HG03354 (cell line): ENCODE data around the gene WWOX.

Experiments used
- ATAC-seq: cut with Tn5 transposase; IDR thresholded peaks from one replicate; pipeline ENCODE4 v1.9.1; 2021; ENCODE audit warnings: mild to moderate bottlenecking; ENCODE audit not compliant: unreplicated experiment, poor library complexity, severe bottlenecking

The WWOX gene

DNA sequence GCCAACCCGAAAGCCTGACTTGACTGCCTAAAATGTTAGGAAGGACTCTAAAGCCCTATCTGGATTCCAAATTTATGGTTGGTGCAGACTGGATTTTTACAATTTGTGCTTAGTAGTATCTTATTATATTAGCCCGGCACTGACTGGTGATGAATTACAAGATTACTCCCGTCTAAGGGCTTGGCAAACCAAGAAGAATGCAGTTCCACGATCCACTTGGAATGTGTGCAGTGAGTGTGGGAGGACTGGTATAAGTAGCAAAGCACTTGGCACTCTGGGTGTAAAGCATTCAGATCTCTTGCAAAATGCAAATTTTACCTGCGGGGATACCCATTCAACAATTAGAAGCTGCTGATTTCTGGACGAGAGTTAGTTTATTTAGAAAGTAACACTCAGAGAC, 961.7 kb downstream of the WWOX start:
- ATAC-seq = no peak

DNA sequence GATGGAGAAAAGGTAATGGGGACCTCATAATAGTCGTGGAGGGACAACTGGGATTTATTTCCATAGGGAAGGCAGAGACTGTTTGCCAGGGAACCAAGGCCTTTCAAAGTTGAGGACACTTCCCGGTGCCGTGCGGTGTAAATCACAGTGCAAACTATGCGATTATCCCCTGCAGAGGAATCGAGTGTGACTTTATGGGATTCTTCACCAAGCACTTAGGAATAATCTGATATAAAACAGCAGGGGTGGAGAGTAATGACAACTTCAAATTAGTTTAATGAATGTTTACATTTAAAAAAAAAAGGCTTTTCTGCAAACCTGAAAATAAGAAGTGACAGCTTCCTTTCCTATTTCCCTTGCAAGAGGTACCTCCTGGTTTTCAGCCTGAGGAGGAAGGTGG, 962.9 kb downstream of the WWOX start:
- ATAC-seq = no peak

DNA sequence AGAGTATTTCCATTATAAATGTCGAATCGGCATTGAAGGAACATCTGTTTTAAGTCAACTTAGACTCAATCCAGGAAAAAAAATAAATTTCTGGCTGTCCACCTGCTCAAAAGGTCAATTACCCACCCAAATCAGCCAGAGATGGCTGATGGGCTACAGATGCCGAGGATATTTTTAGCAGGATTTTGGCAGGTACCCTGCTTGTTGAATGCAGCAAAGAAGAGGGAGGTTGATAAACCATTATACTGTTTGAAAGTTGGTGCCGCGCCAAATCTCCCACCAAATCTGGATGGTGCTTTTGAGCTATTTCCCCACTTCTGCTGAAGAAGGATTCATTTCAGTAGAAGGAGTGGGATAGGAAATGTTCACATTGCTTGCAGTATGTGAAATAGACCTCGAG, 963.4 kb downstream of the WWOX start:
- ATAC-seq = no peak

DNA sequence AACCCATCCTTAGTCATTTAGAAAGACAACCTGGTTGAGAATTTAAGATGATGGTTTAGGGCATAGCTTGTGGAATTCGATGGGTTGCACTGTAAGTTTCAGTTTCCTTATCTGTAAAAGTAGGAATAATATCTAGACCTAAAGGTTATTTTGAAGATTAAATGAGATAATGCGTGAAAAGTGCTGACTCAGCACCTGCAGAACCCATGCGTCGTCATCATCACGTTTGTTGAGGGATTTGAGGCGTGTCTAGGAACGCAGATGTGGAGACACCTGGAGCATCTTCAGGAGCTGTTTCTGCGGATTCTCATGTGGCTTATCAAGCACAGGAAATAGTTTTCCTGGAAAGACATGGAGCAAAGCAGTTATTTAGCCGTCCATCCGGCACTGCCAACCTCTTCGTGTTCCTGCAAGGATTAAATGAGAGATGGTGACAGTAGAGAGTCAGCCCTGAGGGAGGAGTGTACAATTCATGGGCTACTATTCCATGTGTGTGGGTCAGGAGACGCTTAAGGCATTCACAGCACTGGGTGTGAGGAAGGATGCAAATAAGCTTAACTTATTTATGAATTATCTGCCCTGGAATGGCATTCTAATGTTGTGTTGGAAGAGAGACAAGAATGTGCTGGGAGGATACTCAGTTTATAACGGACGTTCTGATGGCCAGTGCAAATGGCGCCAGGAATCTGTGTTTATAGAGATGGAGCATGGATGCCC, 965.0 kb downstream of the WWOX start:
- no peak for ATAC-seq

DNA sequence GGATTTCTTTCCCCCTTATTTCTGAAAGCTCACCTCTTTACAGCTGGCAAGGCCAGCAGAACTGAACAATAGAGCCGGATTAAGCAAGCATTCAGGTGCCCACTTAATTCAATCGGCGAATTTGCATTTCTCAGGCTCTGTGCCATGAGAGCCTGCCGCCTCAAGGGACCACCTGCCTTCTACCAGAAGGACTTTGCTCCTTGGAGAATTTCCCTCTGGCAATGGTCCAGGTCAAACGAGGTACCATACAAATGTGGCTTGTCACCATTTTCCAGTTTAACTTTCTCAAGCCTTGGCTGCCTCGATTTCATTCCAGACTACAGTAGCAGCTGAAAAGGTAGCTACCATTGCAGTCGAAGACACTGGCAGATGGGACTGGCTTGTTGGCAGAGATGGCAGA, 967.1 kb downstream of the WWOX start:
- ATAC-seq = no peak

DNA sequence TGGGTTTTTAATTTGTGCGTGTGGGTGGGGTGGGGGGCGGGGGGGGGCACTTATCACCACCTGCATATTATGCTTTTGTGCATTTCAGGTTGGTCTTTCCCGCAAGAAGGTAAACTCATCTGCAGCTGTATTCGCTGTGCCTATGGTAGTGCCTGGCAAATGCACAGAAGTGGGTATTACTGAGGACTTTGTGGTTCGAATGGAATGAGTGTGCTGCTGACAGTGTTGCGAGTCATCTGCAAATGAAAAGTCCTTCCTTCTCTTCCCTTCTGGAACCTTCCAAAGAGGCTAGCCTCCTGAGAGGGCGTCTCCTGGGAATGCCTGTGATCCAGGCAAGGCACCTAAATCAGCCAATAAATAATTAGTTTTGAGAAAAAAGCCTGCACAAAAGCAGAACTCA, 968.1 kb downstream of the WWOX start:
- no peak for ATAC-seq

DNA sequence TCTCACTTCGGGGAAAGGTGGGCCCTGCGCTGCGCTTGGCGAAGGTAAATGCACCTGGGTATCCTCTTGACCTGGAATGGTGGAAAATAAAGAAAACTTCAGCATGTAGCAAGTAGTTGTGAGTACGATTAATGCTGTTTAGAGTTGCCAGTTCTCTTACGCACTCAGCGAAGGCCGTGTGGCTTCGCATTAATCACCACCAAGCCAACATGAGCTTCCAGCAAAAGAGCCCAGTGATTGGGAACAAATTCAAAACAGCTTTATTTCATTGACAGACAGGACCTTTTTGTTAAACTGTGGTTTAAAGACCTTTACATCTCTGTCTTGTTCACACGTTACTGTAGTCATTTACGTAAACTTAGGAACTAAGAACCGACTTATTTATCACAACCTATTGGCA, 969.7 kb downstream of the WWOX start:
- ATAC-seq = no peak

DNA sequence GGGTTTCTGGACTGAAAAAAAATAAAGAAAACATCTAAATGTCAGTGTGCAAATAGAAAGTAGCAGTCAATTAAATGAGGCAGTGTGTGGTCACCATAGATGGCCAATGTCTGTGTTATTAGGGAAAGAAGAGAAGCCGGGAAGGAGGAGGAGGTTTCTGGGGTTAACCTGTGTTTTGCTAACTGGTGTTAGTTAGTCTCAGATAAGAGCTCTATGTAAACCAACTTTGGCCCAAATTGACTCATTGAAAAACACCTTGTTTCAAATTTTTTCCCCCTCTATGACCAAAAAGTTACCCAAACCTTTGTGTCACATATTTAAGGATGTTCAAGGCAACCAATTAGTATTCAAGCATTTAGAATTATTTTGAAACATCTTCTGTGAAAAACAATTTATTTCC, 970.2 kb downstream of the WWOX start:
- ATAC-seq = no peak

DNA sequence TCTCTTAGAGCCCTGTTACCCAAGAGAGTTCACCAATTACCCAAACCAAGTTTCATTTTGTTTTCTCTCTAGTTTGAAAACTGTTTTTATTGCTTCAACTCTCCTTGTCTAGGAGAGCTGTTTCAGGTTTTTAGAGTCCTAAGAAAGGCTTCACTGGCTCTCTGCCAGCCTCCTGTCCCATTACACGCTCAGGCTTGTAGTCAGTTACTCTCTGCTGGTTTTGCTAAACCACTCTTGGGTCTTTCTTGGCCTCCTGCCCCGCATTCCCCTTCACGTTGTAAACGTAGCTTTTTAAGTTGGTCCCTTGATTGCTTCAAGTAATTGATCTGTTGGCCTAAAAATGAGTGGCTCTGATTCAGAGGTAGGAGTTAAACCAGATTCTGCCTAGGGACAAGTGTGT, 972.0 kb downstream of the WWOX start:
- no peak for ATAC-seq

DNA sequence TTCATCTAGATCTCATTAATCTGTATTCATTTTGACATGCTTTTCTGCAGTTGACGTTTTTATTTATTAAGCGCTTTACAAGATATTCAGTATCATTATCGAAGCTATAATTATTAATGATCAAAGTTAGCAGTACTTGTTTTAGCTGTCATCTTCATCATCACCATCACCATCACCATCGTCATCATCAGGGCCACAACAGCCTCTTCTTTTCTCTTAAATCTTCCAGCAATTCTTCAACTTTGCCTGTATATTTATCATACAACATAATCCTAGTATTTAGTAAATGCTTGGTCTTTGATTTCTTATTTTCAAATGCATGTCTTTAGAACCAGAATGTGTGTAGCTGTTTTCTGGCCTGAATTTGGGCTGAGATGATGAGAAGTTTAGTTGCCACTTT, 973.1 kb downstream of the WWOX start:
- ATAC-seq = no peak

DNA sequence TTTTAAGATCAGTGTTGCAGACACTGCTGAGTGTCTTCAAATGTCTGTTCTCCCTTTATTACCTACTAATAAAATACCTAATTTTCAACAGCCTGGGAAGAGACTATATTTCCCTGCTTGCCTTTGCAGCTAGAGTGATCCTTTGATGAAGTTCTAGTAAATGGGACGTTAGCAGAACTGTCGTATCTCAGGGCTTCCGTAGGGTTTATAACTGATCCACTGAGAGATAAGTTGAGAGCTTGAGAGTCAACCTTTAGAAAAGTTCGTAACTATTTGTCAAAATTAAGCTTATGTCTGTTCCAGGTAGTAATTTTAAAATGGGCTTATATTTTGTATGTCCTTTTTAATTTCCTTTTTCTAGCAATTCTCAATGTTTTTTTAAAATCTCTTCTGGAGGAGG, 974.1 kb downstream of the WWOX start:
- no peak for ATAC-seq

DNA sequence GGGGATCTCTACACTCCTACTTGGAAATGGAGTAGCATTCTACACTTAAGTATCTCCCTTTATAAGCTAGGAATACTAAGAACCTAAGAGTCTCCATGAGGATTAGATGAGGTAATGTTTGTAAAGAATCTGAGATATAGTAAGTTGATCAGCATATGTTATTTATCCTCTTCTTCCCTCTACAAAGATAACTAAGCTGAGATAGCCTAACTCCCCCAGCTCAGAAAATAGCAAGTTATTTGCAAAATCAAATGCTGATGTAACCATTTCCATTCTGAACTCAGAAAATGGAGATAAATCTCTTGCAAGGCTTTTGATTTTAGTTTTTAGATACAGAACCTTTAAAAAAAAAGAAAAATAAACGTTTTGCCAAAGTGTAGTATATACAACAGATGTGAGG, 975.1 kb downstream of the WWOX start:
- no peak for ATAC-seq

DNA sequence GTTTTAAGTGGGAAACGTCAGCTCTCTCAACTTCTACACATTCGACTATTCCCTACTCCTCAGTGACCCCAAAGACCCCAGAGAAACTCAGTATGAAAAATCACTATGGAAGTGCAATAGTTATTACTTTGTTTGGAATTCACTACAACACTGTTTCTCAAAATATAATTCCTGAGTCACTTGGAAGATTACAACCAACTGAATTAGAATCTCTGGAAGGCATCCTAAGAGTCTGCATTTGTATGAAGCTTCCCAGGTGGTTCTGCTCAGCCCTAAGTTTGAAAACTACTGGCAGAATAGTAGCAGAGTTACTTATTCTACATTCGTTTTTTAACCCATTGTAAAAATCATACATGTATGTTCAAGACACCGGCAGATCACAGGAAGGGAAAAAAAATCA, 975.5 kb downstream of the WWOX start:
- ATAC-seq = no peak

DNA sequence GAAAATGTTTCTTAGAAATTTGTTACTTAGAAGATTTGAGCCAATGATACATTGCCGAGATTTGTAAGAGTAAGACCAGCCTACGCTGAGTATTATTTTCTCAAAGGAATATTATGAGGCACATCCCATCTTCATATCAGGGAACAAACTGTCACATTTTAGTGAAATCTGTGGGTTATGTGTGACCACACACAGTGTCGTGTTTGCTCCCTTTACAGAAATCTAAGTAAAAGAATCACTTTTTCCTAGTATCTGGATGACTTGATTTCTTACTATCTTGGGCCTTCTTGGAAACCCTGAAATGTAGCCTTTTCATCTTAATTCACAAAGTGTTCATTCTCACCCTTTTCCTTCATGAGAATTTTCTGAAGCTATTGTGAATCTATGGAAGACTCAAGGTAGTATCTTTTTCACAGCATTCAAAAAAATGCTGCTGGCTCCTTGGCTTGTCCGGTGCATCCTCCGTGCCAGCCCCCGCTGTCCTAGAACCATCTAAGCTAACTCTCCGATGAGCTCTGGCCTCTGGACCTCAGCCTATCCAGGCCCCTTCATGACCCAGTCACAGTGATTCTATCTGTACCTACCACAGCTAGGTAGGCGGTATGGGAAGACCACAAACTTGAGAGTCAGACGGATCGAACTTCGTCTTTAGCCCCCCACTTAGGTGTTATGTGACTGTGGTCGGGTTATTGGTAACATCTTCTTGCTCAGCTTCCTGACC, 976.8 kb downstream of the WWOX start:
- ATAC-seq = no peak

DNA sequence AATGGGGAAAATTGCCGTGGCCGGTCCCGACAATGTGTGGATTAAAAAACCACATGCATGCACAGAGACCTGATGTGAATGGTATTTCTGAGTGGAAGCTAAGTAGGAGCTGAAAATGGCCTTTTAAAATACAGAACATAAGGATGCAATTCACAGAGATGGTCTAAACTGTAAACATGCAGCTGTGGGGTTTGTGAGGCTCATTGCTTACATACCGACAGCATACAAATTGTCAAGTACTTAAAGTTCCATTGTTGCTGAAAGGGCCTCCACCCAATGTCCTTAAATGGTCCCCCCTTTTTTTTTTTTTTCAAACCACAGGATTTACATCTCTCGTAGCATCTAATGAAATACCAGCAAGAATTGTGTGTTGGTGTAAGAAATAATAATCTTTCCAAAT, 977.9 kb downstream of the WWOX start:
- no peak for ATAC-seq

DNA sequence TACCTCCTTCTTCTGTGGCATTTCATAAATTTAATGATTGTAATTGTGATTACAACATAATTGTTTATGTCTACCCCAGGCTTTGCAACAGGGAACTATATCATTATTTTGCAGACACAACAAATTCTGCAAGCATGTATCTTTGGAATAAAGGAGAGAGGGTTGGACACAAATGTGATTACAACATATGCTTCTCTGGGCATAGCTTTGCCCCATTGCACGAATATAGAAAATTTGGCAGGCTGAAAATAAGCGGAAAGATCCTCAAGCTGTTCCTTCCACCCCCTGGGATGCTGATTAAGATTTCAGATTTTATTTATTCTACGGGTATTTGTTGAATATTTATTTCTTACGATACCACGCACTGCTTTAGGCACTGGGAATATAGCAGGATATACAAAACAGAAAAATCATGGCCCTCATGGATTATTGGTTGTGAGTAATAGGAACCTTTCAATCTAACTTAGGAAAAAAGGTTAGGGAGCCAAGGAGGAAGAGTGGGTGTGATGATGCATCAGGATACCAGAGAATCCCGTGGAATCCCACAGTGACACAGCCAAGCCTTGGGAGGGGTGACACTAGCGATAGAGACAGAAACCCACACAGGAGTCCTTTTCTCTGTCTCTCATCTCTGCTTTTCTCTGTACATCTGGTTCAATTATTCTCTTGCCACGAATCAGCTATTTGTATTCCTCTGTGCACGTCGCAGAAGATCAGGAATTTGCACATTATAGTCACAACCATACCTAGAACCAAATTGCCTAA, 980.4 kb downstream of the WWOX start:
- no peak for ATAC-seq

DNA sequence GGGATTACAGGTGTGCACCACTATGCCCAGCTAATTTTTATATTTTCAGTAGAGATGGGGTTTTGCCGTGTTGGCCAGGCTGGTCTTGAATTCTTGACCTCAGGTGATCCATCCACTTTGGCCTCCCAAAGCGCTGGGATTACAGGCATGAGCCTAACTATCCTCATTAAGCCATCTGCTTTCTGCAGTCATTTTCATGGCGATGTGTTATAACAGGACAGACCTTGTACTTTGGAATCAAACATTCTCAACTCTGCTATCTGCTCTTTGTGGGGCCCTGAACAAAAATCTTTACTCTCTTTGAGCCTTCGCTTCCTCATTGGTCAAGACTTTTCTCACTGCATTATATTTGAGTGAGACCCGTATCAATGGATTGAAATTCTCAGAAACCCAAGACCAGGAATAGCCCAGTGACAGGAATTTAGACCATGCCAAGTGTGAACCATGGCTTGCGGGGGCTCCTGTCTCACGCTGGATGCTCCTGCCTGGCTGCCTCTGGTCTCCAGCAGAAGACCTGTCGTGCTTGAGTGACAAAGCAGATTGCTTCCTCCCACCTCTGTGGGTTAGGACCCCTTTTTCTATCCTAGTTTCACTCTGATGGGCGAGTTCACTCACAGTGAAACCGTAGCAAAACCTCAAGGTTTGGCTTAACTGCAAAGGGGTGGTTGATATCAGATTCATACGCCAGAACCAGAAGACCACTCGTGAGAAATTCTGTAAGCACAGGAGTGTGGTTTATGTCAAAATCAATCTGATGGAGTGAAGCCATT, 982.0 kb downstream of the WWOX start:
- no peak for ATAC-seq

DNA sequence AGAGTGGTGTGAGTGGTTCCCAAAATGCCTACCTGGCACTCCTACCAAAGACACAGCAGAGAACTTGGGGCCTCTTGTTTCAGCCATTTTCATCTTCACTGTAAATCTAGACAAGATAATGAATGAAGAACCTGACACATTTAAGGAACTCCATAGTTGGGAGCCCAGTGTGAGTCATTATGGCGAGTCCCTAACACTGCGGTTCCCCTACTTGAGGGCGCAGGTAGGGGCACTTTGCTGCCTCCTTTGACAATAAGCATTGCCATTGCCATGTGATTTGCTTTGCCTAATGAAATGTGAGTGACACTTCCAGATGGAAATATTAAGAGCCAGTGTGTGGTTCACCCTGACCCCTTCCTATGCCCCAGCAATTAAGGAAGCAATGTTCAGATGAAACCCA, 983.5 kb downstream of the WWOX start:
- ATAC-seq = no peak

DNA sequence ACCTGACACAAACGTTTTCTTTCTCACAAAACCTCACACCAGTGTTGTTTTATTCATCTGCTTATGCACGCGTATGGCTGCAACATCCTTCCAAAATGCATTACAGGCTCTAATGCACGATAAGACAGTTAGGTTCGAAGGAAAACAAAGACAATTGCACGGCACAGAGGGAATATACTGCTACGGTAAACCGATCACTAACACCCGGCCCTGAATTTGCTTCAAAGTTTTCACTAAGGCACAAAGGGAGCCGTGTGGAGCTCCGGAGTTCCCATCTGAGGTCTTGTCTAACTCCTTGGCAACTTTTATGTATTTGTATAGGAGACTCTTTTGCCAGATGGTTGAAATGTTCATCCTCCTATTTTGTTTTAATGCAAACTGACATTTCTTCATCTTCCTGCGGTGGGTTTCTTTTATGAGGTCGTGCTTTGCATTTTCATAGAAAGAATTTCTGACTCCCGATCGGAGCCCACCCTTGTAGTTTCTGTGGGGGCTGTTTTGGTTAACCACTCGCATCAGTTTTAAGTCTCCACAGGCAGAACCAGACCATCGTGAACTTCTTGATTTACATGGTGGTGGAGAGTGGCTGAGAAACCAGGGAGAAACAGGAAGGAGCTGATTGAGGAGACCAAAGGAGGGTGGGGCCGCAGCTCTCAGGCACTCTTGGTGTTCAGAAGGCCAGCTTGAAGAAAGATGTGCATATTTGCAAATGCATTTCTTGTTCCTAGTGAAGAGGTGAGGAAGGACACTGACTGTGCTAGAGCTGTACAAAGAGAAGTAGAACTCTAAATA, 984.2 kb downstream of the WWOX start:
- no peak for ATAC-seq

DNA sequence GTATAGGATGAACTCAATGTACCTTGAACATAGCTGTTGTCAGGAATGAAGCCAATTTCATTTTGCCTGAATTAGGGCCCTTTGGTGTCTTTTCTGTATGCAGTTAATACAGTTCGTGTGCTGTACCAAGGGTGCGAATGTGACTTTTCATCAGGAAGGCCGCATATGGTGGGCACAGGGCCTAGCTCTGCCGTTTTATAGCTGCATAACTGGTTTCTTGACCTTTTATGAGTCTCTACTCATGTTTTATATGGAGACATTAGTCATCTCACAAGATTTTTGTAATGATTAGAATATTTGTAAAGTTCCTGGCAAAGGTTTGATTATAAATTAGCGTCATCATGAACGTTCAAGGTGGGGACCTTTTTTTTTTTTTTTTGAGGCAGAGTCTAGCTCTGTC, 989.5 kb downstream of the WWOX start:
- ATAC-seq = no peak
